Sigmoid colon (tissue), 4 donors: ENCODE results near the gene DDX20.

Experiments
- CTCF ChIP-seq, 4 experiments: fragments of 450-650 bp in 3 of 4; fragments of 200-600 bp in 1 of 4; IDR thresholded peaks; one replicate each; pipeline ENCODE4 v1.5.1; 2016 to 2019; ENCODE audit warnings: antibody characterized with exemption in 4 of 4, mild to moderate bottlenecking in 3 of 4, moderate library complexity in 2 of 4
- EP300 ChIP-seq, 4 donors: sonication (generic); formaldehyde crosslinking; IDR thresholded peaks; one replicate each; pipeline ENCODE4 v1.6.1; 2017; ENCODE audit warnings: antibody characterized with exemption in 4 of 4
- POLR2A ChIP-seq, 2 donors: fragments of 450-650 bp; IDR thresholded peaks; one replicate each; pipeline ENCODE4 v1.6.1; 2016; ENCODE audit warnings: antibody characterized with exemption in 2 of 2, mild to moderate bottlenecking in 2 of 2, moderate library complexity in 2 of 2

GRCh38 chr1:111758373-111758772 lies 2.7 kb downstream of the DDX20 start:
- no peak for TF ChIP-seq POLR2A (IDR thresholded peaks at IDR 0.05)
- TF ChIP-seq CTCF (IDR thresholded peaks at IDR 0.05), result no peak
- no peak for TF ChIP-seq EP300 (IDR thresholded peaks at IDR 0.05)
